GM10266 (cell line): ENCODE results near the gene PRKAG2.

Experiments used
- DNase-seq: peaks from one replicate; pipeline ENCODE4 v3.0.0; 2012; ENCODE audit errors: extremely low spot score
- TF ChIP-seq, protein P1 (sequence below): IDR thresholded peaks from 2 replicates; pipeline ENCODE4 v1.5.1; 2012; ENCODE audit warnings: mild to moderate bottlenecking, low read depth; ENCODE audit not compliant: control insufficient read depth, insufficient read depth; ENCODE audit errors: missing control alignments

PRKAG2 gene

DNA sequence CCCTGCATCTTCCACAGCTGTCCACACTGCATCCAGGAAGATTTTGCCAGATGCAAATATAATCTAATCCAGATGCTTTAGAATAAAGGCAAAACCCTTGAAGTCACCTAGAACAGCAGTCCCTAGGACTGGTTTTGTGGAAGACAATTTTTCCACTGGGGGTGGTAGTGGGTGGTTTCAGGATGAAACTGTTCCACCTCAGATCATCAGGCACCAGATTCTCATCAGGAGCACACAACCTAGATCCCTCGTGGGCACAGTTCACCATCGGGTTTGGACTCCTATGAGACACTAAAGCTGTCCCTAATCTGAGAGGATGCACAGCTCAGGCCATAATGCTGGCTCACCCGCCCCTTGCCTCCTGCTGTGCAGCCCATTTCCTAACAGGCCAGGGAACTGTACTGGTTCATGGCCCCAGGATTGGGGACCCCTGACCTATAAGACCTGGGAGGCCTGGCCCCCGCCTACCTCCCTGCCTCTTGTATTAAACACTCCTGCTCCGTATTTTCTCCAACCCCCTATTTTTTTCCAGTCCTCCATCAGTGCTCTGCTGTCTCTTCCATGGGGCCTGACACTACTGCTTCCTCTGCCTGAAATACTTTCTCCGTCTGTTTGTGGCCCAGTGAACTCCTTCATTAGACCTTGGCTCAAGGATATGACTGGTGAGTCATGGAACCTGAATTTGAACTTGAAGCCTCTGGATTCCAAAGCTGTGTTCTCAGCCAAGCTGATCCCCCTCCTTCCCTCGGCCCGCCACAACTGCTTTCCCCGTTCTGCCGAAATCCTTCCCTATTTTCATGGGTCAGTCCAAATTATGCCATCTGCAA, 277.3 kb downstream of the PRKAG2 start:
- no peak for DNase-seq
- TF ChIP-seq, protein P1, sequence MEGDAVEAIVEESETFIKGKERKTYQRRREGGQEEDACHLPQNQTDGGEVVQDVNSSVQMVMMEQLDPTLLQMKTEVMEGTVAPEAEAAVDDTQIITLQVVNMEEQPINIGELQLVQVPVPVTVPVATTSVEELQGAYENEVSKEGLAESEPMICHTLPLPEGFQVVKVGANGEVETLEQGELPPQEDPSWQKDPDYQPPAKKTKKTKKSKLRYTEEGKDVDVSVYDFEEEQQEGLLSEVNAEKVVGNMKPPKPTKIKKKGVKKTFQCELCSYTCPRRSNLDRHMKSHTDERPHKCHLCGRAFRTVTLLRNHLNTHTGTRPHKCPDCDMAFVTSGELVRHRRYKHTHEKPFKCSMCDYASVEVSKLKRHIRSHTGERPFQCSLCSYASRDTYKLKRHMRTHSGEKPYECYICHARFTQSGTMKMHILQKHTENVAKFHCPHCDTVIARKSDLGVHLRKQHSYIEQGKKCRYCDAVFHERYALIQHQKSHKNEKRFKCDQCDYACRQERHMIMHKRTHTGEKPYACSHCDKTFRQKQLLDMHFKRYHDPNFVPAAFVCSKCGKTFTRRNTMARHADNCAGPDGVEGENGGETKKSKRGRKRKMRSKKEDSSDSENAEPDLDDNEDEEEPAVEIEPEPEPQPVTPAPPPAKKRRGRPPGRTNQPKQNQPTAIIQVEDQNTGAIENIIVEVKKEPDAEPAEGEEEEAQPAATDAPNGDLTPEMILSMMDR = no peak

DNA sequence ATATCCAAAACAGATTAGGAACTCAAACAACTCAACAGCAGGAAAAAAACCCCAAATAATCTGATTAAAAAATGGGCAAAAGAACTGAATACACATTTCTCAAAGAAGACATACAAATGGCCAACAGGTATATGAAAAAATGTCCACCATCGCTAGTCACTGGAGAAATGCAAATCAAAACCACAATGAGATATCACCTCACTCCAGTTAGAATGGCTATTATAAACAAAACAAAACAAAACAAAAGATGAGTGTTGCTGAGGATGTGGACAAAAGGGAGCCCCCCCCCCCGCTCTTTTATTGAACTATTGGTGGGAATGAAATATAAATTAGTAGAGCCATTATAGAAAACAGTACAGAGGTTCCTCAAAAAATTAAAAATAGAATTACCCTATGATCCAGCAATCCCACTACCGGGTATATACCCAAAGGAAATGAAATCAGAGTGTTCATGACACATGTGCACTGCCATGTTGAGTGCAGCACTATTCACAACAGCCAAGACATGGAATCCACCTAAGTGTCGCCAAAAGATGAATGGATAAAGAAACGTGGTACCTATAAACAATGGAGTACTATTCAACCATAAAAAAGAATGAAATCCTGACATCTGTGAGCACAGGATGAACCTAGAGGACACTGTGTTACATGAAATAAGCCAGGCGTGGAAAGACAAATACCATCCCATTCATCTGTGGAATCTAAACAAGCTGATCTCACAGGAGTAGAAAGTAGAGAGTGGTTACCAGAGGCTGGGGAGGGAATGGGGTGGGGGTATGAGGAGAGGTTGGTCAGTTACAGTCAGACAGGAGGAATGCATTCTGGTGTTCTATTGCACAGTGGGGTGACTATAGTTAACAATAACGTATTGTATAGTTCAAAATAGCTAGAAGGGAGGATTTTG, 279.1 kb downstream of the PRKAG2 start:
- no peak for DNase-seq
- TF ChIP-seq, protein P1 = no peak

DNA sequence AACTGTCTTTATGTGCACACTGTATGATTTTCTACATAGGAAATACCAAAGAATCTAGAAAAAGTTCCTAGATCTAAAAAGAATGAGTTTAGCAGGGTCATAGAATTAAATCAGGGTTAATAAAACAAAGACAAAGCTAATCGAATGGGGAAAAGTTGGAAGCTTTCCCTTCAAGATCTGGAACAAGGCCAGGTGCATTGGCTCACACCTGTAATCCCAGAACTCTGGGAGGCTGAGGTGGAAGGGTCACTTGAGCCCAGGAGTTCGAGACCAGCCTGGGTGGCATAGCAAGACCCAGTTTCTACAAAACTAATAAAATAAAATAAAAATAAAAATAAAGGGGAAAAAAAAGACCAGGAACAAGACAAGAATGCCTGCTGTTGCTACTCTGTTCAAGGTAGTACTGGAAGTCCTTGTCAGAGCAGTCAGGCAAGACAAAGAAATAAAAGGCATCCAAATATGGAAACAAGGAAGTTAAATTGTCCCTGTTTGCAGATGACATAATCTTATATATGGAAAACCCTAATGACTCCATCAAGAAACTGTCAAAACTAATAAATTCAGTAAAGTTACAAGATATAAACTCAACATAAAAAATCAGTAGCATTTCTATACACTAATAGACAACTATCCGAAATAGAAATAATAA, 281.1 kb downstream of the PRKAG2 start:
- TF ChIP-seq, protein P1 = no peak
- no peak for DNase-seq

DNA sequence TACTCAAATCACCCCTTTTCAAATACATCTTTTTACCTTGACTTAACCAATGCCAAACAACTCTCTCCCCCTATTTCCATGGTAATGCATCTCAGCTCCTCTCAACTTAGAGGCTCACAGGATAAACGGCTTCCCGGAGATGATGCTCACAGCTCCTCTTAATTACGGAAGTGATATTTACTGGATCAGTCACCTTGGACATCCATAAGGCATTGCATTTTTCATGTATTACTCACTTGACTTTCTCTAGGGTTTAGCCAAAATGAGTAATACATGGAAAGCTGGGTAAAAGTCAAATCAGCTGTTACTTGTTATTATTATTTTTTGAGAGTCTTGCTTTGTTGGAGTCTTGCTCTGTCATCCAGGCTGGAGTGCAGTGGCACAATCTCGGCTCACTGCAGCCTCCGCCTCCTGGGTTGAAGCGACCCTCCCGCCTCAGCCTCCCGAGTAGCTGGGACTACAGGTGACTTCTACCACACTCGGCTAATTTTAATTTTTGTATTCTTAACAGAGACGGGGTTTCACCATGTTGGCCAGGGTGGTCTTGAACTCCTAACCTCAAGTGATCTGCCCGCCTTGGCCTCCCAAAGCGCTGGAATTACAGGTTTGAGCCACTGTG, 283.9 kb downstream of the PRKAG2 start:
- no peak for DNase-seq
- TF ChIP-seq, protein P1 = no peak

DNA sequence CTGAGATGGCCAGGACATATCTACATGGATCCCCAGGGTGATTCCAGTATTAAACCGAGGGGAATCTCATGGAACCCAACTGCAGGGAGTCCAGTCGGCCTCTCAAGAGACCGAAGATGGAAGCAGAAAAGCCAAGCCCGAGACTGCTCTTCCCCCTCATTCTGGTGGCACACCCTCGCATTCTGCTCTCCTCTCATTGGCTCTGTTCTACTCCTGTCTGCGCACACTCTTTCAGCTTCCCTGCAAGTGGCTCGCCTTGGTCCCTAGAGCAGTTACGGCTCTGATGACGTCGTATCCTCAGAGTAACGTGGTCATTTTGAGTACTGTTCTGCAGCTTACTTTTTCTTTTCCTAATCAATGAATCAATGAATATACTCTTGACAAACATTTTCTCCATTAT, 284.6 kb downstream of the PRKAG2 start:
- no peak for DNase-seq
- TF ChIP-seq, protein P1 = no peak

DNA sequence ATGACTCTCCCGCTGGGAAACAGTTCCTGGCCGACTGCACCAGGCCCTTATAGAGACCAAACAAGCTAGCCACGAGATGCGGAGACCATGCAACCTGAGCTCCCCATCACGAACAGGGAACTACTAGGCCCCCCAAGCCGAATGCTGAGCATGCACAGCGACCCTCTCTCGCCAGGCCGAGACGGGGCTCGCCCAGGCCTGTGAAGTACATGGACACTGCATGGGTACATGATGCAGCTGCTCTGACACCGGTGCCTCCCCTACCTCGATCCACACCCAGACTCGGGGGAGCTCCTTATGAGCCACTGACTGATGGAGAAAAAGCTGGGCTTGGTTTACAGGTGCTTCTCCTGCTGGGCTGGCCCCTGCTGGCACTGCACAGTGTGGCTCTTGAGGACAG, 285.0 kb downstream of the PRKAG2 start:
- TF ChIP-seq, protein P1 = no peak
- DNase-seq = no peak
